Fibroblast of the aortic adventitia (primary cell): ENCODE measurements around the gene GLDC. TPM values are rescaled to one million over a fixed set of nuclear protein-coding genes. Genes with fewer than 3 reads are reported as not detected.

Source experiments
- DNase-seq: peaks from one replicate; pipeline ENCODE4 v3.0.0-alpha.2; 2010; ENCODE audit warnings: low read depth
- H3K4me3 ChIP-seq: 2 replicates; pipeline ENCODE4 v1.5.1; 2011; ENCODE audit warnings: low read depth, mild to moderate bottlenecking, control low read depth, low read length, moderate library complexity
- CTCF ChIP-seq: IDR thresholded peaks from 2 replicates; pipeline ENCODE4 v1.5.1; 2011; ENCODE audit warnings: mild to moderate bottlenecking, low read length, control low read depth, inconsistent platforms; ENCODE audit not compliant: insufficient read depth
- total RNA-seq: library from RNA; depleted of rRNA; stranded (reverse); fragments of >200 nt; gene quantifications from 2 replicates; pipeline ENCODE4 v1.2.3, GENCODE V29; 2012; ENCODE audit warnings: low replicate concordance

The GLDC gene
- total RNA-seq, 1 donor = 1.8 TPM

- no peak overlapping the region for H3K4me3 ChIP-seq
- no peak for TF ChIP-seq CTCF
- DNase-seq = no peak
Measured at GRCh38 chr9:6579613-6580012, 65.9 kb downstream of the GLDC start.

- TF ChIP-seq CTCF = no peak
- DNase-seq = no peak
Measured at GRCh38 chr9:6576987-6577386, 68.5 kb downstream of the GLDC start.

GRCh38 chr9:6575324-6576034 lies 70.0 kb downstream of the GLDC start:
- no peak for TF ChIP-seq CTCF
- no peak for DNase-seq
- no peak overlapping the region for H3K4me3 ChIP-seq

More at GRCh38 chr9:6576987-6577386, 68.5 kb downstream of the GLDC start:
- H3K4me3 ChIP-seq = no peak overlapping the region

- DNase-seq = peak; percentile 95
- peak overlapping the region; percentile 55 for H3K4me3 ChIP-seq
- TF ChIP-seq CTCF = no peak
Measured at GRCh38 chr9:6567140-6567591, 78.4 kb downstream of the GLDC start.

- no peak for TF ChIP-seq CTCF
- H3K4me3 ChIP-seq = peak overlapping the region; percentile 55
- peak; percentile 98 for DNase-seq
Measured at GRCh38 chr9:6566409-6567139, 79.0 kb downstream of the GLDC start.

GRCh38 chr9:6565312-6565711 lies 80.2 kb downstream of the GLDC start:
- no peak for DNase-seq
- no peak for TF ChIP-seq CTCF
- no peak overlapping the region for H3K4me3 ChIP-seq
